BLaER1 (cell line): ENCODE results near the gene EEF1A2.

Experiments
- H3K27ac ChIP-seq: shearing (Covaris generic); formaldehyde crosslinking; 2 replicates; pipeline ENCODE4 v1.8.1; 2022
- H3K27me3 ChIP-seq: shearing (Covaris generic); formaldehyde crosslinking; 2 replicates; pipeline ENCODE4 v1.8.1; 2022
- H3K36me3 ChIP-seq: shearing (Covaris generic); formaldehyde crosslinking; 2 replicates; pipeline ENCODE4 v1.8.1; 2022
- H3K4me1 ChIP-seq: shearing (Covaris generic); formaldehyde crosslinking; 2 replicates; pipeline ENCODE4 v1.8.1; 2022
- H3K4me2 ChIP-seq: shearing (Covaris generic); formaldehyde crosslinking; 2 replicates; pipeline ENCODE4 v1.8.1; 2022
- H3K4me3 ChIP-seq: shearing (Covaris generic); formaldehyde crosslinking; 2 replicates; pipeline ENCODE4 v1.8.1; 2022
- H3K9ac ChIP-seq: shearing (Covaris generic); formaldehyde crosslinking; 2 replicates; pipeline ENCODE4 v1.8.1; 2022
- H3K9me3 ChIP-seq: shearing (Covaris generic); formaldehyde crosslinking; 2 replicates; pipeline ENCODE4 v1.8.1; 2022
- H4K20me1 ChIP-seq: shearing (Covaris generic); formaldehyde crosslinking; 2 replicates; pipeline ENCODE4 v1.8.1; 2022
- Cebpa-rat ChIP-seq: shearing (Covaris generic); IDR thresholded peaks from 2 replicates; pipeline ENCODE4 v1.8.1; 2022

The EEF1A2 gene

GRCh38 chr20:63543131-63543530 lies 44.2 kb upstream of the EEF1A2 start:
- Histone ChIP-seq H3K27ac (no peak overlapping the region), H3K9me3 (no peaks in the 10 kb centered on the region), H4K20me1 (peaks cover 43% of the 10 kb centered on the region), H3K4me2 (peak overlapping the region; percentile 49), H3K4me1 (peaks cover 47% of the 10 kb centered on the region), H3K9ac (no peak overlapping the region), H3K27me3 (peaks cover 57% of the 10 kb centered on the region), H3K4me3 (no peak overlapping the region), H3K36me3 (no peaks in the 10 kb centered on the region)
- TF ChIP-seq Cebpa-rat = no peak

DNA sequence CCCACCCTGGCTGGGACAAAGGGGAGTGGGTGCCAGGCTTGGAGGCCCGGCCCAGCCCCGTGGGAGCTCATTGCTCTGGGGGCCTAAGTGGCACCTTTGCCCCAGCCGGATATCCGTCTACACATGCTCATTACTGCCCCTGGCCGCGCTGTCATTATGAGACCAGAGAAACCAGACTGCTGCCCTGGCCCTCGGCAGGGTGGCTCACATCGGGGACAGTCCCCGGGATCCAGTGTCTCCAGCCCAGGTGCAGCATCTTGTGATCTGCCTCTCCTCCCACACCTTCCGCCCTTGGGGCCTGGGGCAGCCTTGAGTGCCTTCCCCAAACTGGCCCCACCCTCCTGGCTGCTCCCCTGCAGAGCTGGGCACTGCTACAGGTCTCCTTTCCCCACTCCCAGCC lies 43.8 kb upstream of the EEF1A2 start:
- Histone ChIP-seq H3K4me2 (peak overlapping the region; percentile 49), H3K27ac (no peak overlapping the region), H3K9ac (no peak overlapping the region), H3K4me1 (peaks cover 50% of the 10 kb centered on the region), H3K4me3 (no peak overlapping the region), H4K20me1 (peaks cover 39% of the 10 kb centered on the region), H3K27me3 (peaks cover 53% of the 10 kb centered on the region), H3K9me3 (no peaks in the 10 kb centered on the region), H3K36me3 (no peaks in the 10 kb centered on the region)
- no peak for TF ChIP-seq Cebpa-rat

DNA sequence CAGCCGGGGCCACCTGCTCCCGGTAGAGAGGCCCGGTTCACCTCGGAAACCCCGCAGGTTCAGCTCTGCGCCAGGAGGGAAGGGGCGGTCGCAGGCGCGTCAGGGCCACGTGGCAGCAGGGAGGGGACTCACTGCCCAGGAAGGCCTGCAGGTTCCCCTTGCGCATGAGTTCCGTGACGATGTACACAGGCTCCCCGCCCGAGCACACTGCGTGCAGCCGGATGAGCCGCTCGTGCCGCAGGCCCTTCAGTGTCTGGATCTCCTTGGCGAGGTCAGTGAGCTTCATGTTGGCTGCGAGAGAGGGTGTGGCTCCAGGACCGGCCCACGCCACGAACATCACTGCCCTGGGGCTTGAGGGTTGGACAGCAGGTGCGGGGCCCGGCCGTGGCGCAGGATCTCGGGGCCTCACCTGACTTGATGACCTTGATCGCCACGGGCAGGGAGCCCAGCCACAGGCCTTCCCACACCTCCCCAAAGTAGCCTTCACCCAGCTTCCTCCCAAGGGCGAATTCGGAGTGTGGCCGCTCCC lies 43.2 kb upstream of the EEF1A2 start:
- Histone ChIP-seq H3K36me3 (no peaks in the 10 kb centered on the region), H3K9ac (no peak overlapping the region), H3K27me3 (peaks cover 47% of the 10 kb centered on the region), H3K27ac (no peak overlapping the region), H3K4me2 (peak overlapping the region; percentile 49; the same call in 1 of the 2 replicates), H4K20me1 (peaks cover 34% of the 10 kb centered on the region), H3K4me1 (peaks cover 56% of the 10 kb centered on the region), H3K4me3 (no peak overlapping the region), H3K9me3 (no peaks in the 10 kb centered on the region)
- TF ChIP-seq Cebpa-rat = no peak

DNA sequence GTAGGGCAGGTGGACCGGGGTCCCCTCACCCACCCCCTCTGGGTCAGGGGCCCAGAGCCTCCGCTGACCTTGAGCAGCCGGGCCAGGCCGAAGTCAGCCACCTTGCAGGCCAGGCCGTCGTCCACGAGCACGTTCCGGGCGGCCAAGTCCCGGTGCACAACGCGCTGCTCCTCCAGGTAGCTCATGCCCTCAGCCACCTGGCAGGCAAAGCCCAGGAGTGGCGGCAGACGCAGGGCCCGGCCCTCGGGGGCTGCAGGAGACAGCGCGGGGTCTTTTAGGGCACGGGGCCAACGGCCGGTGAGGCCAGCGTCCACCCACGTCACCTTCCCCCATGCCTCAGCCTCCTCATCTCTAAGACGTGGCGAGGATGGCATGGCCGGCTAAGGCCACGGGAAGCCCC lies 42.5 kb upstream of the EEF1A2 start:
- Histone ChIP-seq H3K27me3 (peaks cover 40% of the 10 kb centered on the region), H4K20me1 (peaks cover 27% of the 10 kb centered on the region), H3K4me3 (no peak overlapping the region), H3K4me1 (peaks cover 64% of the 10 kb centered on the region), H3K4me2 (no peak overlapping the region), H3K9ac (no peak overlapping the region), H3K9me3 (no peaks in the 10 kb centered on the region), H3K36me3 (no peaks in the 10 kb centered on the region), H3K27ac (no peak overlapping the region)
- TF ChIP-seq Cebpa-rat = no peak

DNA sequence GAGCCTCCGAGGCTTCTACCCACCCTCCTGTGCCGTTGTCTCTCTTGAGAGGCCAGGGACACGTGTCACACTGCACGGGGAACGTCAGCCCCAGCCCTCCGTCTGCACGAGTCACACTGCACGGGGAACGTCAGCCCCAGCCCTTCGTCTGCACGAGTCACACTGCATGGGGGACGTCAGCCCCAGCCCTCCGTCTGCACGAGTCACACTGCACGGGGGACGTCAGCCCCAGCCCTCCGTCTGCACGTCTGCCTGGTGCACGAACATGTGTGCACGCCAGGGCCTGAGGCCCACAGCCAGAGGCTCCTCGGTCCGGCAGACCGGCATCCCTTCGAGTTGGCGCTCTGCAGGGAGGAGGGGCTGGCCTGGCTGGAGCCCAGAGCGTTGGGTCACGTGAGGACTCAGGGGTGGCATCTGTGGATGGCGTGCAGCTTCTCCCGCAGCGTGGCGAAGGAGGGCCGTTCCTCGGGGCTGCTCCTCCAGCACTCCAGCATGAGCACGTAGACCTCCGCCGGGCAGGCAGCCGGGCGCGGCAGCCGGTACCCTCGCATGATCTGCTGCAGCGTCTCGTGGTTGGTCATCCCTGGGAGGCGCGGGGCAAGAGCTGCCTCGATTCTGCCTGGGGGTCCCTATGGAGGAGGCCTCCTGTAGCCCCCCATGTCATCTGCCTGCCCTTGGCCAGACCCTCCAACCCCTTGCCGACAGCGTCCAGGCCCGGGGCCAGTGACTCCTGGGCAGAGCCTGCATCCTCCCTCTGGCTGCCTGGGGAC lies 41.7 kb upstream of the EEF1A2 start:
- Histone ChIP-seq H3K9ac (no peak overlapping the region), H4K20me1 (peaks cover 19% of the 10 kb centered on the region), H3K27ac (no peak overlapping the region), H3K4me2 (peak overlapping the region; percentile 44), H3K36me3 (no peaks in the 10 kb centered on the region), H3K4me3 (no peak overlapping the region), H3K27me3 (peaks cover 32% of the 10 kb centered on the region), H3K4me1 (peaks cover 64% of the 10 kb centered on the region), H3K9me3 (no peaks in the 10 kb centered on the region)
- TF ChIP-seq Cebpa-rat = no peak

GRCh38 chr20:63539441-63540370 lies 40.8 kb upstream of the EEF1A2 start:
- Histone ChIP-seq H3K9ac (no peak overlapping the region), H3K36me3 (no peaks in the 10 kb centered on the region), H3K9me3 (no peaks in the 10 kb centered on the region), H3K4me3 (no peak overlapping the region), H3K27me3 (peaks cover 30% of the 10 kb centered on the region), H3K4me1 (peaks cover 67% of the 10 kb centered on the region), H3K27ac (no peak overlapping the region), H3K4me2 (peak overlapping the region; percentile 44), H4K20me1 (peaks cover 10% of the 10 kb centered on the region)
- no peak for TF ChIP-seq Cebpa-rat

DNA sequence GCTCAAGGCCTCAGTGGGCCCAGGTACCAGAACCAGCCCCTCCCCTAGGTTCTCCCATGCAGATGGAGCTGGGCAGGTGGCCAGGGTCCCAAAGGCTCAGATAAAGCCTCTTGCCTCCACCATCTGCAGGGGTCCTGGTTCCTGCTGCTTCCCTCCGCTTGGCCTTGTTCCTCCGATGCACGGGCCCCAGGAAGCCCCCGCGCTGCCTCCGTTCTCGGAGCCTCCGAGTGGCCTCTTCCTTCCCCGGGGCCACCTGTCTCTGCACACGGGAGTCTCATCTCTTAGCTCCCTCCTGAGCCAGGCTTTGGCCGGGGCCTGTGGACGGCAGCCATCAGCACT lies 40.2 kb upstream of the EEF1A2 start:
- TF ChIP-seq Cebpa-rat = no peak
- no peaks in the 10 kb centered on the region for H3K9me3 ChIP-seq
- H3K27me3 ChIP-seq = peaks cover 29% of the 10 kb centered on the region; the same call in 1 of the 2 replicates
- peak overlapping the region; percentile 44 for H3K4me2 ChIP-seq
- H3K27ac ChIP-seq = no peak overlapping the region
- H4K20me1 ChIP-seq = peaks cover 8% of the 10 kb centered on the region
- no peaks in the 10 kb centered on the region for H3K36me3 ChIP-seq
- no peak overlapping the region for H3K9ac ChIP-seq
- no peak overlapping the region for H3K4me3 ChIP-seq
- peaks cover 74% of the 10 kb centered on the region for H3K4me1 ChIP-seq

DNA sequence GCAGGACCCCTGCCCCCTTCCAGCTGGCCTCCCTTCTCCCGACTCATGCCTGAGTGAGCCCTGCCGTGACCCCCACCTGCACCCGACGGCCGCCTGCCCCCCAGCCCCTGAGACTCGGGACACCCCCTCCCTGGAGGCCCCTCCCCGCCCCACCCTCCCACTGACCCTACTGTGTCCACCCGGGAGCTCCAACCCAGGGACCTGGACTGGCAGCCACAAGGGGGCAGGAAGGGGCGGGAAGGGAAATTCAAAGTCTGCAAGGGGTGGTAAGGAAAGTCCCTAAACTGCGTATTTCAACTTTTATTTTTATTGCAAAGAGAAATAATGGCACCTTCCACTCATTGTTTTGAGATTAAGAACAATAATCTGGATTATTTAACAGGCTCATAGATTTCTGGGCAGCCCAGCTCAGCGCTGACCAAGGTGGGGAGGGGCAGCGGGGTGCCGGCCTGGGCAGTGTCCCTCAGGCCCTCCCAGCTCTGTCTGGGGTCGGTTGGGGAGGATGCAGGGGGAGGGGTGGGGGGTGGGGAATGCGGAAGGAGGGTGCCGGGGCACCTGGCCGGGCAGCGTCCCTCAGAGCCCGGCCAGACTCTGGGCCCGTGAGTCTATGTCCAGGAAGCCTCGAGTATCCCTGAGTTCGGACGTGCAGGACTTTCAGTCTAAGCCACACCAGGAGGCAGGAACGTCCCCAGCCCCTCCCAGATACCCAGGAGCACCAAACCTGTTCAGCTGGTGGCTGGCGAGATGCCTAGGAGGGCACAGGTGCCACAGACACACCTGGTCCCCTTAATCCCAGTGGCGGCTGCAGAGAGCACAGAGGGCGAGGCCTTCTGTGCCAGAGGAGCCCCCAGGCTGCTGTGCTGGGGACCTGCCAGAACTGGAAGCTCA lies 39.6 kb upstream of the EEF1A2 start:
- H3K27me3 ChIP-seq = peaks cover 26% of the 10 kb centered on the region; the same call in 1 of the 2 replicates
- H4K20me1 ChIP-seq = peaks cover 8% of the 10 kb centered on the region; the same call in 1 of the 2 replicates
- no peaks in the 10 kb centered on the region for H3K36me3 ChIP-seq
- H3K9me3 ChIP-seq = no peaks in the 10 kb centered on the region
- H3K27ac ChIP-seq = 0 out of 2 replicates have a peak overlapping the region, but pooled peaks have one; percentile 74
- H3K4me3 ChIP-seq = peak overlapping the region; percentile 60; the same call in 1 of the 2 replicates
- no peak for TF ChIP-seq Cebpa-rat
- H3K9ac ChIP-seq = no peak overlapping the region
- peaks cover 80% of the 10 kb centered on the region for H3K4me1 ChIP-seq
- H3K4me2 ChIP-seq = peak overlapping the region; percentile 94

- H3K4me3 ChIP-seq = peak overlapping the region; percentile 60
- peak overlapping the region; percentile 35; the same call in 1 of the 2 replicates for H3K9ac ChIP-seq
- no peaks in the 10 kb centered on the region for H3K9me3 ChIP-seq
- H3K4me2 ChIP-seq = peak overlapping the region; percentile 94
- H3K4me1 ChIP-seq = peaks cover 82% of the 10 kb centered on the region
- peaks cover 23% of the 10 kb centered on the region; the same call in 1 of the 2 replicates for H3K27me3 ChIP-seq
- peaks cover 2% of the 10 kb centered on the region; the same call in 1 of the 2 replicates for H4K20me1 ChIP-seq
- peak overlapping the region; percentile 74 for H3K27ac ChIP-seq
- TF ChIP-seq Cebpa-rat = no peak
- H3K36me3 ChIP-seq = no peaks in the 10 kb centered on the region
Observed at GRCh38 chr20:63537525-63538203, 38.8 kb upstream of the EEF1A2 start.
